ENCODE data around the gene CHN2.
A peak's percentile ranks its signal among the peaks of the same experiment; 100 is the strongest.

CHN2 gene

GRCh38 chr7:29413626-29414136, 219.1 kb downstream of the CHN2 start:
- no peak for DNase-seq

- no peak for DNase-seq
Observed at GRCh38 chr7:29414216-29414615, 219.6 kb downstream of the CHN2 start.

GRCh38 chr7:29415215-29415614, 220.6 kb downstream of the CHN2 start:
- DNase-seq: no peak

GRCh38 chr7:29416276-29416937, 221.8 kb downstream of the CHN2 start:
- no peak for DNase-seq

GRCh38 chr7:29416938-29417305, 222.3 kb downstream of the CHN2 start:
- DNase-seq: no peak

- DNase-seq: no peak
Observed at GRCh38 chr7:29418056-29418455, 223.5 kb downstream of the CHN2 start.

- DNase-seq: no peak
Observed at GRCh38 chr7:29418651-29419050, 224.1 kb downstream of the CHN2 start.

GRCh38 chr7:29420011-29420410, 225.4 kb downstream of the CHN2 start:
- DNase-seq: no peak

GRCh38 chr7:29421010-29421956, 226.7 kb downstream of the CHN2 start:
- no peak for DNase-seq

GRCh38 chr7:29422829-29423228, 228.3 kb downstream of the CHN2 start:
- no peak for DNase-seq

GRCh38 chr7:29424295-29424983, 229.9 kb downstream of the CHN2 start:
- DNase-seq: no peak

GRCh38 chr7:29424984-29425309, 230.4 kb downstream of the CHN2 start:
- no peak for DNase-seq

- no peak for DNase-seq
Observed at GRCh38 chr7:29426587-29426986, 232.0 kb downstream of the CHN2 start.

GRCh38 chr7:29429401-29429800, 234.8 kb downstream of the CHN2 start:
- no peak for DNase-seq

GRCh38 chr7:29430279-29430949, 235.8 kb downstream of the CHN2 start:
- peak in 1 of 3 donors; percentile 10 for DNase-seq

- no peak for DNase-seq
Observed at GRCh38 chr7:29431686-29432085, 237.1 kb downstream of the CHN2 start.

- no peak for DNase-seq
Observed at GRCh38 chr7:29432721-29433120, 238.1 kb downstream of the CHN2 start.

GRCh38 chr7:29434380-29434768, 239.8 kb downstream of the CHN2 start:
- no peak for DNase-seq

- no peak for DNase-seq
Observed at GRCh38 chr7:29435167-29435566, 240.6 kb downstream of the CHN2 start.

GRCh38 chr7:29435902-29436301, 241.3 kb downstream of the CHN2 start:
- DNase-seq: no peak

- no peak for DNase-seq
Observed at GRCh38 chr7:29442146-29442545, 247.6 kb downstream of the CHN2 start.

- no peak for DNase-seq
Observed at GRCh38 chr7:29443552-29443951, 249.0 kb downstream of the CHN2 start.

- no peak for DNase-seq
Observed at GRCh38 chr7:29444267-29444666, 249.7 kb downstream of the CHN2 start.

Data from suppressor macrophage treated with lipopolysaccharide for 1 hour (primary cell).